H1 (cell line): Measurements from ENCODE around the gene LIFR. TPM values are rescaled to one million over a fixed set of nuclear protein-coding genes. Genes with fewer than 3 reads are reported as not detected.

ENCODE experiments used
- BRCA1 ChIP-seq: IDR thresholded peaks from 2 replicates; pipeline ENCODE4 v1.6.1; 2012; ENCODE audit warnings: low read depth, low read length, improper control_type of control experiment
- HDAC2 ChIP-seq, 2 experiments: fragments of 300-600 bp in 1 of 2; sonication (generic) in 1 of 2; IDR thresholded peaks; 2 replicates each; pipeline ENCODE4 v1.6.1; 2011 to 2012; ENCODE audit warnings: low read depth in 2 of 2, low read length in 2 of 2, mild to moderate bottlenecking in 2 of 2, moderate library complexity in 2 of 2, borderline replicate concordance in 1 of 2, inconsistent platforms in 1 of 2
- polyA plus RNA-seq, 7 experiments: library from polyadenylated mRNA; depleted of rRNA in 3 of 7; stranded (reverse) in 5 of 7; unstranded in 2 of 7; fragments of >200 nt in 5 of 7; fragments of 200-250 nt in 2 of 7; gene quantifications; 1 replicate in 5 of 7; 2 replicates in 1 of 7; 4 replicates in 1 of 7; pipeline versions ENCODE4 v1.2.1 to v1.2.3, GENCODE V29; 2011 to 2013; ENCODE audit warnings: missing spikeins in 2 of 7, mixed read lengths in 2 of 7
- total RNA-seq: library from RNA; stranded (reverse); fragmentation: NEBNext Ultra II Directional; extraction: Animal tissue kit (Norgen Biotek cat#: 25700); gene quantifications from 2 replicates; pipeline ENCODE4 v1.2.1, GENCODE V29; 2021

Gene LIFR
- total and polyA plus RNA-seq, 2 of the 8 experiments (the other 6 are each of a cell fraction or from before 2014, with no cell fraction given): 2.0 to 18.9 TPM

GRCh38 chr5:38601133-38601862, 44.9 kb upstream of the LIFR start (continued):
- TF ChIP-seq HDAC2 (IDR thresholded peaks at IDR 0.05; ENCODE audit: borderline replicate concordance in 1 of 2, low read depth in 2 of 2, low read length in 2 of 2) (no peak), BRCA1 (no peak)
